ENCODE measurements around the gene CHGA. TPM values are rescaled to one million over a fixed set of nuclear protein-coding genes. Genes with fewer than 3 reads are reported as not detected.

The CHGA gene
- total and polyA plus RNA-seq, 10 of the 15 experiments (the other 5 are each of a cell fraction or from before 2014, with no cell fraction given) = 0.11 to 0.23 TPM; not detected in 8

DNA sequence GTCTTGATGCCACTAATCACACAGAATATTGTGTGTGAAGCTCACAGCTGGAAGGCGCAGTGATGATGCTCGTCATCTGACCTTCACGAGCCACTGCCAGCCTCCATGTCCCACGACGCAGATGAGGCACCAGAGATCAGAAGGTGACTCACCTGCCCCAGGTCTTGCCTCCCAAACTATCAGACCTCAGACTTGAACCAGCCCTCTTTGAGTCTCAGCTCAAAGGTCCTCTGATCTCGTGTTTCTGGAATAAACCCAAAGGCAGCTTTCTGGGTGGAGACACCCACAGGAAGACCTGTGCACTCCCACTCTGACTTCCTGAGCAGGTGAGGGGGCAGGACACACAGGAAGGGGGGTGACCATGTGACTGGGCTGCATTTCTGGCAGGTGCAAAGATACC, 19.6 kb upstream of the CHGA start (continued):
- TF ChIP-seq, protein P1, sequence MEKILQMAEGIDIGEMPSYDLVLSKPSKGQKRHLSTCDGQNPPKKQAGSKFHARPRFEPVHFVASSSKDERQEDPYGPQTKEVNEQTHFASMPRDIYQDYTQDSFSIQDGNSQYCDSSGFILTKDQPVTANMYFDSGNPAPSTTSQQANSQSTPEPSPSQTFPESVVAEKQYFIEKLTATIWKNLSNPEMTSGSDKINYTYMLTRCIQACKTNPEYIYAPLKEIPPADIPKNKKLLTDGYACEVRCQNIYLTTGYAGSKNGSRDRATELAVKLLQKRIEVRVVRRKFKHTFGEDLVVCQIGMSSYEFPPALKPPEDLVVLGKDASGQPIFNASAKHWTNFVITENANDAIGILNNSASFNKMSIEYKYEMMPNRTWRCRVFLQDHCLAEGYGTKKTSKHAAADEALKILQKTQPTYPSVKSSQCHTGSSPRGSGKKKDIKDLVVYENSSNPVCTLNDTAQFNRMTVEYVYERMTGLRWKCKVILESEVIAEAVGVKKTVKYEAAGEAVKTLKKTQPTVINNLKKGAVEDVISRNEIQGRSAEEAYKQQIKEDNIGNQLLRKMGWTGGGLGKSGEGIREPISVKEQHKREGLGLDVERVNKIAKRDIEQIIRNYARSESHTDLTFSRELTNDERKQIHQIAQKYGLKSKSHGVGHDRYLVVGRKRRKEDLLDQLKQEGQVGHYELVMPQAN (conservative IDR thresholded peaks at IDR 0.05) = no peak
- TF ChIP-seq NR2C2 (IDR thresholded peaks at IDR 0.05; ENCODE audit: borderline replicate concordance, control insufficient read depth, insufficient read length, low read depth) = no peak

DNA sequence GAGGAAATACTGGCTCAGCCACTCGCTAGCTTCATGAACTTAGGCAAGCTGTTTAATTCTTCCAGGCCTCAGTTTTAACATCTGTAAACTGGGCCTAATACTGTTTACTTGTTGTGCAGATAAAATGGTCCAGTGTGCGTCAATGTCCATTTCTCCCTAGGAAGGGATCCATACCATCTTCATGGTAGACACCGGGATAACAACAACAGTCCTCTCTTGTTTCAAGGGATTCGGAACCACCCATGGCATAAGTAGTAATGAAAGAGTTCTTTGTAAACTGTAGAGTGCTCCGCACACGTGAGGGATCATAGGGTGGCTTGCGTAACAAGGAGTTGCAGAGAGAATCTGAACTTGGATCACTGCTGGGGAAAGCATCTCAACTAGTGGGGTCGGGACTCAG, 17.3 kb upstream of the CHGA start:
- Histone ChIP-seq H3K9me3 (replicated peaks; ENCODE audit: control insufficient read depth, insufficient read depth, low read length) (no peaks in the 10 kb centered on the region; the same call in 2 of the 3 replicates), H2AFZ (ENCODE audit: control insufficient read depth, low read depth, low read length) (no peak overlapping the region), H3K4me1 (ENCODE audit: control insufficient read depth, insufficient read depth, low read length) (no peaks in the 10 kb centered on the region), H3K79me2 (ENCODE audit: control insufficient read depth, insufficient read depth, low read length) (no peaks in the 10 kb centered on the region), H3K36me3 (ENCODE audit: control insufficient read depth in 2 of 2, insufficient read depth in 2 of 2, low read length in 1 of 2) (no peaks in the 10 kb centered on the region), H3K4me3 (no peak overlapping the region), H3K9ac (ENCODE audit: control insufficient read depth, insufficient read depth, low read length) (no peak overlapping the region), H3K4me2 (ENCODE audit: control insufficient read depth, insufficient read depth) (no peak overlapping the region), H4K20me1 (ENCODE audit: control insufficient read depth, insufficient read depth) (no peaks in the 10 kb centered on the region), H3K27me3 (replicated peaks in 1 of 2; ENCODE audit: control insufficient read depth in 2 of 2, insufficient read depth in 2 of 2, low read length in 1 of 2) (no peaks in the 10 kb centered on the region; a peak in 1 of 4 replicates), H3K27ac (ENCODE audit: control insufficient read depth, insufficient read depth) (no peak overlapping the region)
- in situ Hi-C loops (cut with MboI) = no loop called here
- SMC1A ChIA-PET (ENCODE audit: uncharacterized antibody, unreplicated experiment) = no interaction called here
- 53% methylated on average over 8 of the region's 8 CpGs for WGBS (ENCODE audit: insufficient coverage, insufficient replicate concordance, low lambda C conversion rate, missing lambda C conversion rate)
- TF ChIP-seq ZNF622 (IDR thresholded peaks at IDR 0.05) (no peak), KAT2A (conservative IDR thresholded peaks at IDR 0.05; ENCODE audit: control insufficient read depth, low read depth, low read length) (no peak)
- POLR2A ChIA-PET = no interaction called here
- CTCF ChIA-PET = no interaction called here
- intact Hi-C loops (cut with micrococcal nuclease; ENCODE audit: unreplicated experiment) = no loop called here
- DNase-seq (ENCODE audit: low read depth, low spot score) (no peak), FAIRE-seq (no peak), ATAC-seq (no peak)
- no TSS peak for BruUV-seq (replicated peaks)
- RAD21 ChIA-PET (ENCODE audit: unreplicated experiment) = no interaction called here

DNA sequence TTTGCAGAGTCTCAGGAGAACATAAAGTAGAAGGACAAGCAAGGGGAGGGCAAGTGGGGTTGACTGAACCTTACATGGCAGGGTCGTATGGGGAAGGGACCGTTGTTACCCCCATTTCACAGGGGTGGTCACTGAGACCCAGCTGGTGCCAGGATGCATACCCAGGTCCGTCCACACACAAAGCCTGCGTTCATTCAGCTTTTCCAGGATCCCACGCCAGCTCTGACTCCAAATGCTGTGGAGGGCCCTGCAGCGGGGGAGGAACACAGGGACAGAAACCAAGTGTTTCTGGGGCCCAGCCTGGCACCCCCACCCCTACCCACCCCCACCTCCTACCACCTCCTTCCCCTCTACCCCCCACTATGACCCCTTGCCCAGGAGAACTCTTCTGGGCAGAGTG, 16.5 kb upstream of the CHGA start:
- no peak overlapping the region for H3K27ac ChIP-seq (ENCODE audit: control insufficient read depth, insufficient read depth)
- no peak overlapping the region for H3K9ac ChIP-seq (ENCODE audit: control insufficient read depth, insufficient read depth, low read length)
- 24% methylated on average over 6 of the region's 6 CpGs for WGBS (ENCODE audit: insufficient coverage, insufficient replicate concordance, low lambda C conversion rate, missing lambda C conversion rate)
- no peaks in the 10 kb centered on the region for H4K20me1 ChIP-seq (ENCODE audit: control insufficient read depth, insufficient read depth)
- ChIA-PET CTCF (no interaction called here), SMC1A (ENCODE audit: uncharacterized antibody, unreplicated experiment) (no interaction called here), POLR2A (no interaction called here), RAD21 (ENCODE audit: unreplicated experiment) (no interaction called here)
- H3K27me3 ChIP-seq (replicated peaks in 1 of 2; ENCODE audit: control insufficient read depth in 2 of 2, insufficient read depth in 2 of 2, low read length in 1 of 2) = no peaks in the 10 kb centered on the region; a peak in 1 of 4 replicates
- no TSS peak for BruUV-seq (replicated peaks)
- ATAC-seq (no peak), FAIRE-seq (no peak), DNase-seq (ENCODE audit: low read depth, low spot score) (no peak)
- no peaks in the 10 kb centered on the region for H3K4me1 ChIP-seq (ENCODE audit: control insufficient read depth, insufficient read depth, low read length)
- no peak overlapping the region for H3K4me3 ChIP-seq
- no peaks in the 10 kb centered on the region for H3K36me3 ChIP-seq (ENCODE audit: control insufficient read depth in 2 of 2, insufficient read depth in 2 of 2, low read length in 1 of 2)
- no peak overlapping the region for H3K4me2 ChIP-seq (ENCODE audit: control insufficient read depth, insufficient read depth)
- H2AFZ ChIP-seq (ENCODE audit: control insufficient read depth, low read depth, low read length) = no peak overlapping the region
- H3K79me2 ChIP-seq (ENCODE audit: control insufficient read depth, insufficient read depth, low read length) = no peaks in the 10 kb centered on the region
- H3K9me3 ChIP-seq (replicated peaks; ENCODE audit: control insufficient read depth, insufficient read depth, low read length) = no peaks in the 10 kb centered on the region
- in situ Hi-C loops (cut with MboI) (no loop called here), intact Hi-C loops (cut with micrococcal nuclease; ENCODE audit: unreplicated experiment) (no loop called here)
- no peak for TF ChIP-seq TARDBP (IDR thresholded peaks at IDR 0.05; ENCODE audit: borderline replicate concordance)
- TF ChIP-seq LARP7 (IDR thresholded peaks at IDR 0.05) = no peak
- no peak for TF ChIP-seq ZBED1 (IDR thresholded peaks at IDR 0.05; ENCODE audit: borderline replicate concordance)
- TF ChIP-seq, protein P2, sequence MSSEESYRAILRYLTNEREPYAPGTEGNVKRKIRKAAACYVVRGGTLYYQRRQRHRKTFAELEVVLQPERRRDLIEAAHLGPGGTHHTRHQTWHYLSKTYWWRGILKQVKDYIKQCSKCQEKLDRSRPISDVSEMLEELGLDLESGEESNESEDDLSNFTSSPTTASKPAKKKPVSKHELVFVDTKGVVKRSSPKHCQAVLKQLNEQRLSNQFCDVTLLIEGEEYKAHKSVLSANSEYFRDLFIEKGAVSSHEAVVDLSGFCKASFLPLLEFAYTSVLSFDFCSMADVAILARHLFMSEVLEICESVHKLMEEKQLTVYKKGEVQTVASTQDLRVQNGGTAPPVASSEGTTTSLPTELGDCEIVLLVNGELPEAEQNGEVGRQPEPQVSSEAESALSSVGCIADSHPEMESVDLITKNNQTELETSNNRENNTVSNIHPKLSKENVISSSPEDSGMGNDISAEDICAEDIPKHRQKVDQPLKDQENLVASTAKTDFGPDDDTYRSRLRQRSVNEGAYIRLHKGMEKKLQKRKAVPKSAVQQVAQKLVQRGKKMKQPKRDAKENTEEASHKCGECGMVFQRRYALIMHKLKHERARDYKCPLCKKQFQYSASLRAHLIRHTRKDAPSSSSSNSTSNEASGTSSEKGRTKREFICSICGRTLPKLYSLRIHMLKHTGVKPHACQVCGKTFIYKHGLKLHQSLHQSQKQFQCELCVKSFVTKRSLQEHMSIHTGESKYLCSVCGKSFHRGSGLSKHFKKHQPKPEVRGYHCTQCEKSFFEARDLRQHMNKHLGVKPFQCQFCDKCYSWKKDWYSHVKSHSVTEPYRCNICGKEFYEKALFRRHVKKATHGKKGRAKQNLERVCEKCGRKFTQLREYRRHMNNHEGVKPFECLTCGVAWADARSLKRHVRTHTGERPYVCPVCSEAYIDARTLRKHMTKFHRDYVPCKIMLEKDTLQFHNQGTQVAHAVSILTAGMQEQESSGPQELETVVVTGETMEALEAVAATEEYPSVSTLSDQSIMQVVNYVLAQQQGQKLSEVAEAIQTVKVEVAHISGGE (CRISPR knock-in tag; IDR thresholded peaks at IDR 0.05) = no peak
- no peak for TF ChIP-seq NR2C2 (IDR thresholded peaks at IDR 0.05; ENCODE audit: borderline replicate concordance, control insufficient read depth, insufficient read length, low read depth)
- no peak for TF ChIP-seq ZZZ3 (IDR thresholded peaks at IDR 0.05; ENCODE audit: control insufficient read depth, insufficient read length, low read depth)
- TF ChIP-seq HCFC1 (IDR thresholded peaks at IDR 0.05; ENCODE audit: low read length) = no peak

Measured in GM12878 (cell line).